22Rv1 (cell line): ENCODE data around the gene TNFRSF8.

Source experiments
- CTCF ChIP-seq: fragments of 450-650 bp; IDR thresholded peaks from 2 replicates; pipeline ENCODE4 v1.5.1; 2017; ENCODE audit warnings: mild to moderate bottlenecking
- ZFX ChIP-seq: fragments of 450-650 bp; IDR thresholded peaks from 2 replicates; pipeline ENCODE4 v1.6.1; 2017; ENCODE audit warnings: antibody characterized with exemption, borderline replicate concordance

- no peak for TF ChIP-seq CTCF
- no peak for TF ChIP-seq ZFX
These were observed 110.6 kb downstream of the TNFRSF8 start for GRCh38 chr1:12173631-12174121.
